RWPE2 (cell line): Measurements from ENCODE around the gene CTDSP2.

Experiments
- ATAC-seq: fragments of 200-7000 bp; cut with Tn5 transposase; 3 replicates; pipeline ENCODE4 v1.9.1; 2021; ENCODE audit warnings: low read depth
- DNase-seq: peaks from one replicate; pipeline ENCODE4 v3.0.0-alpha.2; 2020; ENCODE audit warnings: low spot score
- H3K27ac ChIP-seq: fragments of 450-650 bp; 2 replicates; pipeline ENCODE4 v1.5.1; 2017; ENCODE audit warnings: mild to moderate bottlenecking; ENCODE audit not compliant: poor library complexity, severe bottlenecking
- H3K27me3 ChIP-seq: fragments of 250-450 bp; sonication (Bioruptor Pico); 2 replicates; pipeline ENCODE4 v1.5.1; 2021; ENCODE audit warnings: mild to moderate bottlenecking, moderate library complexity; ENCODE audit not compliant: insufficient read depth, poor library complexity, severe bottlenecking
- H3K36me3 ChIP-seq: fragments of 250-450 bp; sonication (Bioruptor Pico); 2 replicates; pipeline ENCODE4 v1.5.1; 2020; ENCODE audit warnings: low read depth, mild to moderate bottlenecking, moderate library complexity
- H3K4me1 ChIP-seq: fragments of 250-450 bp; sonication (Bioruptor Pico); 2 replicates; pipeline ENCODE4 v1.5.1; 2021; ENCODE audit warnings: mild to moderate bottlenecking, moderate library complexity; ENCODE audit not compliant: insufficient read depth, poor library complexity, severe bottlenecking
- H3K4me3 ChIP-seq: fragments of 250-450 bp; sonication (Bioruptor Pico); 2 replicates; pipeline ENCODE4 v1.5.1; 2021; ENCODE audit warnings: mild to moderate bottlenecking, moderate library complexity; ENCODE audit not compliant: severe bottlenecking
- H3K9me3 ChIP-seq: fragments of 250-450 bp; sonication (Bioruptor Pico); 2 replicates; pipeline ENCODE4 v1.5.1; 2021; ENCODE audit warnings: mild to moderate bottlenecking, moderate library complexity; ENCODE audit not compliant: severe bottlenecking
- TF ChIP-seq, protein P1 (sequence below): fragments of 450-650 bp; IDR thresholded peaks from one replicate; pipeline ENCODE4 v1.5.1; 2017; ENCODE audit warnings: mild to moderate bottlenecking, moderate library complexity; ENCODE audit not compliant: poor library complexity, severe bottlenecking

Gene CTDSP2

DNA sequence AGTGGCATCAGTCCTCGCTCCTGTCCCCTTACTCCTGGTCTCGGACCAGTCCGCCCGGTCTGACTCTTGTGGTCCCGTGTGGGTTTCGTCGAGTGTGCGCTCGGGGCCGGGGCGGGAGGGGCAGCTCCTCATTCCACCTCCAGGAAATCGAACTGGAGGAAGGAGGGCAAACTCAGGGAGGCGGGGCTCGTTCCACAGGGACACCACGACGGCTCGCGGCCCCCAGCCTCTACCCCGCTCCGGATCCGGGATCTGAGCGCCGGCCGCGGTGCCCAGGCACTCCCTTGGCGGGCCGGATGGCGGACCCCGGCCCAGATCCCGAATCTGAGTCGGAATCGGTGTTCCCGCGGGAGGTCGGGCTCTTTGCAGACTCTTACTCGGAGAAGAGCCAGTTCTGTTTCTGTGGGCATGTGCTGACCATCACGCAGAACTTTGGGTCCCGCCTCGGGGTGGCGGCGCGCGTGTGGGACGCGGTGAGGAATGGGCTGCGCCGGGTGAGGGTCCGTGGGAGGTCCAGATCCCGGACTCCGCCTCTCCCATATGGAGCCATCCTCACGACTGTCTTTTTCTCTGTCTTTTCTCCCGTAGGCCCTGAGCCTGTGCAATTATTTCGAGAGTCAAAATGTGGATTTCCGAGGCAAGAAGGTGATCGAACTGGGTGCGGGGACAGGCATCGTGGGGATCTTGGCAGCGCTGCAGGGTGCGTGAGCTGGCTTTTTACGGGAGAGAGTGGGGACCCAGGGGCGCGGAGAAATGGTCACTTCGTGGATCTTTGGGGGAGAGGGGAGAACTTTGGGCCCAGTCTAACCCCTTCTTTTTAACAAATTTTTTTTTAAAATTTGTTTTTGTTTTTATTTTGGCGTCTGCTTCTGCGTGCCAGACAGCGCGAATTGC, 73.9 kb downstream of the CTDSP2 start, which contains the start of gene EEF1AKMT3:
Gene EEF1AKMT3, plus strand, starts transcription at position 186 of the 894 bp plus-strand sequence. Its CDS starts 111 bp downstream, at position 297.
- TF ChIP-seq, protein P1, sequence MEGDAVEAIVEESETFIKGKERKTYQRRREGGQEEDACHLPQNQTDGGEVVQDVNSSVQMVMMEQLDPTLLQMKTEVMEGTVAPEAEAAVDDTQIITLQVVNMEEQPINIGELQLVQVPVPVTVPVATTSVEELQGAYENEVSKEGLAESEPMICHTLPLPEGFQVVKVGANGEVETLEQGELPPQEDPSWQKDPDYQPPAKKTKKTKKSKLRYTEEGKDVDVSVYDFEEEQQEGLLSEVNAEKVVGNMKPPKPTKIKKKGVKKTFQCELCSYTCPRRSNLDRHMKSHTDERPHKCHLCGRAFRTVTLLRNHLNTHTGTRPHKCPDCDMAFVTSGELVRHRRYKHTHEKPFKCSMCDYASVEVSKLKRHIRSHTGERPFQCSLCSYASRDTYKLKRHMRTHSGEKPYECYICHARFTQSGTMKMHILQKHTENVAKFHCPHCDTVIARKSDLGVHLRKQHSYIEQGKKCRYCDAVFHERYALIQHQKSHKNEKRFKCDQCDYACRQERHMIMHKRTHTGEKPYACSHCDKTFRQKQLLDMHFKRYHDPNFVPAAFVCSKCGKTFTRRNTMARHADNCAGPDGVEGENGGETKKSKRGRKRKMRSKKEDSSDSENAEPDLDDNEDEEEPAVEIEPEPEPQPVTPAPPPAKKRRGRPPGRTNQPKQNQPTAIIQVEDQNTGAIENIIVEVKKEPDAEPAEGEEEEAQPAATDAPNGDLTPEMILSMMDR = no peak
- peak within 1 kb of the TSS; percentile 81 for H3K27ac ChIP-seq
- DNase-seq = peak; percentile 72
- no peaks in the 10 kb centered on the region for H3K9me3 ChIP-seq
- ATAC-seq = peak; percentile 57
- H3K4me3 ChIP-seq = peak within 1 kb of the TSS; percentile 51
- H3K27me3 ChIP-seq = no peaks in the 10 kb centered on the region
- peaks cover 32% of the 10 kb centered on the region for H3K36me3 ChIP-seq
- H3K4me1 ChIP-seq = no peaks in the 10 kb centered on the region

DNA sequence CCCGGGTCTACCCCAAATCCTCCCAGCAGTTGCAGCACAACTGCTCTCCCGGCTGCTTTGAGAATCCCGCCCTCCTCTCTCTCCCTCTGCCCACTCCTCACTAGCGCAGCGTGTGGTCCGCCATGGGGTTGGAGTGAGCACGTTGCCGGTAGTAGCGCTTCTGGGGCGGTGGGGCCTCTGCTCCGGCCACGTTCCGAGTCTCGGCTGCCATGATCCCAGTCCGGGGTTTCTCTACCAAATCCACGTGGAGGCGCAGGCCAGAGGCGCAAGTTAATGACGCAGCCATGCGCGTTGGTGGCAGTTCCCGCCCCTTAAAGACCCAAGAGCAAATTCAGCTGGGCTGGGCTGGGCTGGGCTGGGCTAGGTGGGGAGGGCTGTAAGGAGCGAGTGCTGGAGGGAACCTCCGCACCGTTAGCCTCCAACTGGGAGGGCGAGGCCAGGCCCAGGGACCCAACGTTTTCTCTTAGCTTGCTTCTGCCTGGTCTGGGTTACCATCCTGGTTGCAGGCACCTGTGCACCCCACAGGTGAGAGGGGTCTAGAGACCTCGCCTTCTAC, 74.6 kb downstream of the CTDSP2 start, which contains the start of gene METTL1:
Gene METTL1, minus strand, starts transcription at position 233 of the 556 bp plus-strand sequence. Its CDS starts 22 bp downstream, at position 211.
- Histone ChIP-seq H3K4me3 (peak within 1 kb of the TSS; percentile 51), H3K9me3 (no peaks in the 10 kb centered on the region), H3K27ac (peak within 1 kb of the TSS; percentile 81), H3K27me3 (no peaks in the 10 kb centered on the region), H3K4me1 (peaks cover 4% of the 10 kb centered on the region), H3K36me3 (peaks cover 32% of the 10 kb centered on the region)
- ATAC-seq (peak; percentile 86), DNase-seq (peak; percentile 96)
- TF ChIP-seq, protein P1 = no peak

- Histone ChIP-seq H3K9me3 (no peaks in the 10 kb centered on the region), H3K27ac (peak overlapping the region; percentile 81), H3K36me3 (peaks cover 32% of the 10 kb centered on the region), H3K4me1 (peaks cover 4% of the 10 kb centered on the region), H3K27me3 (no peaks in the 10 kb centered on the region), H3K4me3 (peak overlapping the region; percentile 51)
- DNase-seq = peak; percentile 93
- TF ChIP-seq, protein P1 = no peak
- ATAC-seq = peak; percentile 59
These were observed 75.2 kb downstream of the CTDSP2 start for GRCh38 chr12:57771236-57771872.

GRCh38 chr12:57770734-57771133, 75.8 kb downstream of the CTDSP2 start:
- TF ChIP-seq, protein P1 = no peak
- no peaks in the 10 kb centered on the region for H3K27me3 ChIP-seq
- H3K36me3 ChIP-seq = peaks cover 32% of the 10 kb centered on the region
- DNase-seq (no peak), ATAC-seq (no peak)
- no peak overlapping the region for H3K4me3 ChIP-seq
- H3K9me3 ChIP-seq = no peaks in the 10 kb centered on the region
- peak overlapping the region; percentile 81 for H3K27ac ChIP-seq
- H3K4me1 ChIP-seq = peaks cover 4% of the 10 kb centered on the region
